Lower leg skin (tissue), 4 donors: ENCODE measurements around the gene VTI1A. TPM values are rescaled to one million over a fixed set of nuclear protein-coding genes. Genes with fewer than 3 reads are reported as not detected.

Experiments used
- DNase-seq, 2 donors: peaks; one replicate each; pipeline ENCODE4 v3.0.0-alpha.2; 2019; ENCODE audit warnings: low spot score in 2 of 2
- H3K4me3 ChIP-seq: fragments of 200-600 bp; sonication (generic); 2 replicates; pipeline ENCODE4 v1.5.1; 2017; ENCODE audit warnings: mild to moderate bottlenecking, low read depth; ENCODE audit not compliant: poor library complexity, severe bottlenecking
- CTCF ChIP-seq, 3 donors: fragments of 450-650 bp; IDR thresholded peaks; one replicate each; pipeline ENCODE4 v1.5.1; 2016; ENCODE audit warnings: antibody characterized with exemption in 3 of 3, mild to moderate bottlenecking in 3 of 3, moderate library complexity in 2 of 3
- POLR2A ChIP-seq, 2 donors: fragments of 450-650 bp; IDR thresholded peaks; one replicate each; pipeline ENCODE4 v1.6.1; 2016 to 2017; ENCODE audit warnings: antibody characterized with exemption in 2 of 2, mild to moderate bottlenecking in 1 of 2, moderate library complexity in 1 of 2
- WGBS, 2 donors: methylation state at CpG; one replicate each; pipeline ENCODE4 v1.1.5; 2018; 5-methylcytosine and 5-hydroxymethylcytosine counted together
- intact Hi-C: fragments of 100-400 bp; cut with DNase I; formaldehyde crosslinking; loops from one replicate; pipeline ENCODE4 v1.15.0; 2023; ENCODE audit warnings: low total_unique reads
- total RNA-seq, 4 donors: library from RNA; depleted of rRNA; stranded (reverse); fragments of >200 nt; gene quantifications; one replicate each; pipeline ENCODE4 v1.1.0, GENCODE V29; 2016

VTI1A gene
- total RNA-seq, 4 donors from 2014 or later = 30.8 to 85.7 (median 35.6) TPM

- no peak for DNase-seq
- no peak overlapping the region for H3K4me3 ChIP-seq
- 91 to 94% methylated on average over 7 of the region's 7 CpGs for whole genome bisulfite sequencing, 2 donors
- no peak for TF ChIP-seq CTCF (IDR thresholded peaks at IDR 0.05)
- intact Hi-C loops = no loop called here
Observed at GRCh38 chr10:112650588-112651030, 203.6 kb downstream of the VTI1A start.

- TF ChIP-seq POLR2A (IDR thresholded peaks at IDR 0.05) = no peak
- intact Hi-C loops = no loop called here
- H3K4me3 ChIP-seq = no peak overlapping the region
- no peak for DNase-seq
- WGBS, 2 donors = 90 to 96% methylated on average over 6 of the region's 6 CpGs
Observed at GRCh38 chr10:112653215-112653614, 206.2 kb downstream of the VTI1A start.

GRCh38 chr10:112653851-112654250 lies 206.8 kb downstream of the VTI1A start:
- intact Hi-C loops = no loop called here
- 75 to 89% methylated on average over 3 of the region's 3 CpGs for WGBS, 2 donors
- no peak for DNase-seq
- H3K4me3 ChIP-seq = no peak overlapping the region
- TF ChIP-seq POLR2A (IDR thresholded peaks at IDR 0.05) (no peak), CTCF (IDR thresholded peaks at IDR 0.05) (no peak)

- no peak for DNase-seq
- H3K4me3 ChIP-seq = no peak overlapping the region
- no peak for TF ChIP-seq CTCF (IDR thresholded peaks at IDR 0.05)
- no peak for TF ChIP-seq POLR2A (IDR thresholded peaks at IDR 0.05)
- intact Hi-C loops = no loop called here
- WGBS, 2 donors = 89 to 90% methylated on average over 3 of the region's 3 CpGs
Observed at GRCh38 chr10:112654794-112655193, 207.8 kb downstream of the VTI1A start.

GRCh38 chr10:112655722-112656121 lies 208.7 kb downstream of the VTI1A start:
- H3K4me3 ChIP-seq = no peak overlapping the region
- no peak for DNase-seq
- TF ChIP-seq CTCF (IDR thresholded peaks at IDR 0.05) (no peak), POLR2A (IDR thresholded peaks at IDR 0.05) (no peak)
- 90 to 96% methylated on average over 1 of the region's 1 CpG for WGBS, 2 donors
- intact Hi-C loops = no loop called here

- no peak for TF ChIP-seq CTCF (IDR thresholded peaks at IDR 0.05)
- no peak for TF ChIP-seq POLR2A (IDR thresholded peaks at IDR 0.05)
- DNase-seq = no peak
- no peak overlapping the region for H3K4me3 ChIP-seq
- intact Hi-C loops = no loop called here
- WGBS, 2 donors = 94 to 95% methylated on average over 2 of the region's 2 CpGs
Observed at GRCh38 chr10:112658465-112658864, 211.4 kb downstream of the VTI1A start.
